Cardiac septum (tissue), 1 donor: ENCODE data around the gene CCNI2. TPM values are rescaled to one million over a fixed set of nuclear protein-coding genes. Genes with fewer than 3 reads are reported as not detected.

Source experiments
- DNase-seq: peaks from one replicate; pipeline ENCODE4 v3.0.0-alpha.2; 2020; ENCODE audit warnings: low spot score
- intact Hi-C: fragments of 100-400 bp; cut with DNase I; formaldehyde crosslinking; loops from one replicate; pipeline ENCODE4 v1.14.0; 2022
- total RNA-seq: library from RNA; stranded (reverse); fragmentation: NEBNext Ultra II Directional; extraction: Animal tissue kit (Norgen Biotek cat#: 25700); gene quantifications from one replicate; pipeline ENCODE4 v1.2.1, GENCODE V29; 2021
- donor health status: DM: no; HTN: no; CAD: no.

Gene CCNI2
- total RNA-seq, 1 donor from 2014 or later = not detected

DNA sequence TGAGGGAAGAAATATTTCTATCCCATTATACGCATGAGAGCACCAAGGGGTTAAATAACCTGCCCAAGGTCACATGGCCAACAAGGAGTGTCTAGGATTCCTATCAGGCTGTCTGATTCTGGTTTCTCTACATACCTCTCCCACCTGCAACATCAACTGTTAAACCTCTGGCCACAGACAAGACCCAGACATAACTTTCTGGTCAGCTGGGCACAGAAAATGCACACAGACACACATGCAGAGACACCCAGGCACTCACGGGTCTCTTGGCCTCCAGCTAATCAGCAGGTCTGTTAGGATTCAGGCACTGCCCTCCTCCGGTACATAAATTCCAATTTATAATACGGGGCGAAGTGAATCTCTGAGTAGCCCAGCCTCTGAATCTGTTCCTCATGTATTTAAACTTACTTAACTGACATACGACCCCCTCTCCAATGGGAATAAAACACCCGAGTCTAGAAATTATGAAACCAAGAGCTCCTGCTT is 28.3 kb downstream of the CCNI2 start:
- intact Hi-C loops = loop anchor here (5.0 to 10.0 kb wide), 3 partner anchors 38 to 89 kb away; partner anchors contain the start of genes GDF9, KIF3A and UQCRQ

DNA sequence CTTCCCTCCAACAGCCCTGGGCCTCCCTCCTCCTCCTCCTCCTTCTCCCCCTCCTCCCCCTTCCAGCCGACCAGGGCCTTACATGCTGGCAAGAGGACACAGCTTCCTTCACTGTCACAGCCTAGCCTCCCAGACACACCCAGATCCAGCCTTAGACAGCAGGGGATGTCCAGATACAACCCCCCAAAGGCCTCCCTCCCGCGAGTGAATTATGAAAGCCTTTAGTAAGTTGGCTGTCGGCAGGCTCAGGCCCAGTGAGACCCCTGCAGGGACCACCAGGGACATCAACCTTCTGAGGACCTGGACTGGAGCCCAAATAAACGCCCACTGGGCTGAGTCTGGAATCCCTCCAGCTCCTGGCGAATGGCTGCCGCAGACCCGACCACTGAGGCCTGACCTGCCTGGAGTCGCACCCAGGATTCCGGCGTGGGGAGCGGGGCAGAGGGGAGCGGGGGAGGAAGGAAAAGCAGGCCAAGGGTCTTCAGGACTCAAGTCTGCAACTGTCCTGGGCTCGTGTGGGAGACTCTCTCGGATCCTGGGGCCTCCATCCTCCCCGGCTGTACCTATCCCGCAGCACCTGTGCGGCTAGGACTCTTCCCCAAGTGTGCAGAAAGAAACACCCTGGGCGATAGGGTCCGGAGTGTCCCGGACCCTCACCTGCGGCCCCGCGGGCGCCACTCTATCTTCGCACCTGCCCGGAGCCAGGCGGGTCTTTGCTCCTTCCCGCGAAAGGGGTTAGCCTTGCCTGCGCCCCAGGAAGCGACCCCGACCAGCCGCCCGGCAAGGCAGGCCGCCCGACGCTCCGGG is 29.1 kb downstream of the CCNI2 start:
- intact Hi-C loops = loop anchor here (5.0 to 10.0 kb wide), 3 partner anchors 39 to 88 kb away; partner anchors contain the start of genes GDF9, KIF3A and UQCRQ
- peak; percentile 76 for DNase-seq

More for the DNA sequence above, 28.3 kb downstream of the CCNI2 start:
- peak; percentile 22 for DNase-seq

DNA sequence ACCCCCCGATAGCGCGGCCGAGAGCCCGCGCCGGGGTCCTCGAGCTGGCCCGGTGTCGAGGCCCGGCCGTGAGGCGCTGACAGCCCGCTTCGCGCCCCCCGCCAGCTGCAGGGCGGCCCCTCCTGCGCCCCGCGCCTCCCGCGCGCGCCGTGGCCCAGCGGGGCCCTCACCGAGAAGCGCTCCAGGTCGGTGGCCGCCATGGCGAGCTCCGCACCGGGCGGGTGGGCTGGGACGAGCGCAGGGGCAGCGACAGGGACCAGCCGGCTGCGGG is 29.6 kb downstream of the CCNI2 start:
- no peak for DNase-seq
- intact Hi-C loops = loop anchor here (5.0 to 10.0 kb wide), 3 partner anchors 40 to 88 kb away; partner anchors contain the start of genes GDF9, KIF3A and UQCRQ

DNA sequence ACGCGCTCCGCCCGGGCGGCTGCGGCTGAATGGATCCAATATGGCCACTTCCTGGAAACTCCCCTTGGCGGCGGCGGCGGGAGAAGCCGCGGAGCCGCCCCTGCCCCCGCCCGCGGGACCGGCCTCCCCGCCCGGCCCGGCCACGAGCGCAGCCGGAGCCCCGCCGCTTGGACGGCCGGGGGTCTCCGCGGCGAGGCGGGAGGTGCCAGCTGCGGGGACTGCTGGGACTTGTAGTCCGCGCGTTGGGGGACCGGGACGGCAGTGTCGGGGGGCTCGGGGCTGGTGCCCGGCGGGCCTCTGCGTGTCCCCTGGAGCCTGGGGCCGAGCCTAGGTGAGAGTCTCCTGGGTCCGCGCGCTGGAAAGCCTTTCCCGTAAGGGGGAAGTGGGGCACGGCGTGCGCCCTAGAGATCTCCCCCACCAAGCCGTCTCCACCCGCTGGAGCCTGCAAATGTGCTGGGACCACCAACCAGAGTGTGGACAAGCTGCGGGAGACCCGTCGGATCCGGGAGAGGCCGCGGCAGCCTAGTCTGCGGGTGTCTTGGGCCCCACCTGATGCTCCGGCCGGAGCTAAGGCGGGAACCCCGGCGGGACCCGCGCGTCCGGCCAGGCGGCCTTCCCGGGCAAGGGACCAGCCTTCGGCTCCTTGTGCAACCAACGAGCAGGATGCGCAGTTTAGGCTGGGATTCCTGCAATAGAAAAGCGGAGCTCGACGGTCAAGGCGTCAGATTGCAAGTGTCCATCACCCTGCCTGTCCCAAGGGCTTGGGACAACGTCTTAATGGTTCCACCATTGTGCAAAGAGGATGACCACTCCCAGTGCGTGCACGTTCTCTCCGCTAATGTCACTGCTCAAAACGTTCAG is 30.2 kb downstream of the CCNI2 start, which contains the start of gene SEPTIN8:
Gene SEPTIN8, minus strand, starts transcription at position 31 of the 861 bp plus-strand sequence. CDS start 102 bp downstream, outside the sequence.
- intact Hi-C loops = loop anchor here (5.0 to 10.0 kb wide), 3 partner anchors 40 to 87 kb away; partner anchors contain the start of genes GDF9, KIF3A and UQCRQ
- DNase-seq = peak; percentile 78

DNA sequence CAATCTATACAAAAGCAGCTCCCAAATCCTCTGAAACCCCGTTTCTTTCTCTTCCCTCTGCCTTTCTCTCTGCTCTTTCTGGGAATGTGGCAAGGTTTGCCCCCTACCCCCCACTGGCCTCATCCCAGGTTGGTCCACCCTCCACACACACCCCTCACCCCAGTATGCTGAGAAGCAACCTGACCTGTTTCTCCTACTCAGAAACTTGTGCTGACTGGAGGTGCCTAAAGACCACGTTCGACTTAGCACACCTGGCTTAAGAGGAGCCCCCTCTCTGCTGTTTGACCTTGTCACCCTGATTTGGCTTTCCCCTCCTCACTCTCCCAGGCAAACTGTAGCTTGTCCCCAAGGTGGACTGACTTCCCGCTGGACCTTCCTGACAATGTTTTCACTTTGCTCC is 30.9 kb downstream of the CCNI2 start:
- no peak for DNase-seq
- intact Hi-C loops = loop anchor here (5.0 to 10.0 kb wide), 3 partner anchors 41 to 87 kb away; partner anchors contain the start of genes GDF9, KIF3A and UQCRQ

DNA sequence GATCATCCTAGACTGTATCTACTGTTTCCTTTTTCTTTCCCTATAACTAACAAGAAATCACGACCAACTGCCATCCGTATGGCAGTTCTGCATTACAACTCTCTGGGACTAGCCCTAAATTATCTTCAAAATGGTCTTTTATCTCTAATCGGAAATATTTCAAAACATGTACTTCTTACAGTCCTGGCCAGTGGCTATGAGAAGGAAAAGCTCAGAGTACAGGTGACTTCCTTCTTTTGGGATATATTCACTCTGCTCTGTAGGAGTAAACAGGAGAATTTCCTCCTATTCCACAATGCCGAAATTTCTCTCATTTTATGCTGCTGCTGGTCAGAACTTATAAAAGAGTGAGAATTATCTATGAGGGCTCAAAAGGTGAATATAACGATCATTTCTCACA is 31.6 kb downstream of the CCNI2 start:
- intact Hi-C loops = loop anchor here (5.0 to 10.0 kb wide), 3 partner anchors 42 to 86 kb away; partner anchors contain the start of genes GDF9, KIF3A and UQCRQ
- DNase-seq = no peak

DNA sequence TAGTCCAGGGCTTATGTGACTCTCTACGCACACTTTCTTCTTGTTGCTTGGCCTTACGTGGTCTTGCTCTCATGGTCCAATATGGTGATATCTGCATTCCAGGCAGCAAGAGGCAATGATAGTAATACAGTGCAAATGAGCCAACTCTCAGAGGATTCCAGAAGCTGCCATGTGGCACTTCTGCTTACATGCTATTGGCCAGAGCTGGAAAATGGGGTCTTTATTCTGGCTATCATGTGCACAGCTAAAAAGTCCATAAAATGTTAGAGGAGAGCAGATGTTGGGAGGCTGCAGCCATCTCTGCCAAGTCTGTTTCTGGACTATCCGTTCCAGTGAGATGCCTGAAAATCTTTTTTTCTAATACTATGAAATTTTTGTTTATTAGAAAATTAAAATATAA is 32.7 kb downstream of the CCNI2 start:
- no peak for DNase-seq
- intact Hi-C loops = loop anchor here (5.0 to 10.0 kb wide), 3 partner anchors 42 to 85 kb away; partner anchors contain the start of genes GDF9, KIF3A and UQCRQ

DNA sequence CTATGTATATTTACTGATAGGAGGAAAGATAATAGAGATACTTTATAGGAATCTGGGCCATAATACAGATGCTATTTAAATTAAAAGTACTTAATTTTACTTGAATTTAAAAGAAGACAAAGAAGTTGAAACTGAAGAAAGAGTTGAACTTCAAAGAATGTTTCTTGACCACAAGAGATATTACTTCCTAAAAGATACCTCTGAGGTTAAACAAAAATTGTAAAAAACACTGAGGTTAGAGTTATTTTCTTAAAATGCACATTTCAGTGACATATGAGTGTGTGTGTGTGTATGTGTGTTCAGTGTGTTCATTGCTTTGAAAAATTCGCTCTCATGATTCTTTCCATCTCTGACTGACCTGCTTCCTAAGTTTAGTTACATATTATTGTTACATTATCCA is 33.4 kb downstream of the CCNI2 start:
- no peak for DNase-seq
- intact Hi-C loops = no loop called here

DNA sequence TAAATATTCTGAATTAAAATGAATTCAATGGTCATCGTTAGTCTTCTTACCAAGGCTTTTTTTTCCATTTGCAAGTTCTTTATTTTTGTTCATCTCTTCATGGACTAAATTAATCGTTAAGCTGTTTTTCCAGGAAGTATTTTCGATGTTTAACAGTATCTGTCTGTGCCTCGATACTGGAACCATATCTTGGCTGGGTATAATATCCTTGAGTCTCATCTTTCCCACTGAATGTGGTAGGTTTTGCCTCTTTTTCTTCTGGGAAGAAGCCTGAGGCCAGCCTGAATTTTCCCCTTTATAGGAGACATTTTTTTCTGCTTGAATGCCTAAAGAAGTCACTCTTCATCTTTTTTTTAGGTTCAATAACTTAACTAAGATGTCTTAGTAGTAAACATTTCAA is 33.8 kb downstream of the CCNI2 start:
- DNase-seq = no peak
- intact Hi-C loops = no loop called here

DNA sequence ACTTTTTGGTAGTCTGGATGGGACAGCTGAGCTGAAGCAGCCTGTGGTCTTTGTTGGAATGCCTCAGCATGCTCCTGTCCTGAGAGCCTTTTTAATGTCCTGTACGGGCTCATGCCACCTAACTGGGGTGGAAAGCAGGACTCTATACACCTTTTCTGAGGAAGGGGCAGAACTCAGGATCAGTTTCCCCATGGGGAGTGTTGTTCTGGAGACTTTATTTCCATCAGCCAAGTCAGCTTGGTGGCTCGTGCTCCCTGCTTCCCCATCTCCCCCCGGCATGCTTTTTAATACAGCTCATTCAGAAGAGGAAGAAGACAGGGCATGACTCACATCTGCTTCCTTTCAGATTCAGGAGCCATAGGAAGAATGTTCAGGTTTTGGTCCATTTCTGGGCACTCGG is 34.9 kb downstream of the CCNI2 start:
- DNase-seq = no peak
- intact Hi-C loops = no loop called here

DNA sequence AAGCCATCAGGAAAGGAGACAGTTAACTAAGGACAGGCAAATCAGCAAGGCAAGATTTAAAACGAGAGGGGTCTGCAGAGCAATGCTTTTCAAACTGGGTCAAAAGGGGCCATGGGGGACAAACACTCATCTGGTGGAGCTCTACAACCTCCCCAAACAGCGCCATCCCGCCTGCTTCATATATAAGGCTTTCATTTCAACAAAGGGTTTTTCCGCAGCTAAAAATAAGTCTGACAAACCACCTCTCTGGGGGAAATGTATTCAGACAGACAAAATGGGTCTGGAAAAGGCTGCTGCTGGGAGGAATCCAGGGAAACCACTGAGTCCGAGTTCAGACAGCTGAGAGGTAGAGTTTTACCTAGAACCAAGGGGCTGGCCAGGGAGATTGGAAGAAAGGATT is 38.1 kb downstream of the CCNI2 start:
- DNase-seq = no peak
- intact Hi-C loops = no loop called here

DNA sequence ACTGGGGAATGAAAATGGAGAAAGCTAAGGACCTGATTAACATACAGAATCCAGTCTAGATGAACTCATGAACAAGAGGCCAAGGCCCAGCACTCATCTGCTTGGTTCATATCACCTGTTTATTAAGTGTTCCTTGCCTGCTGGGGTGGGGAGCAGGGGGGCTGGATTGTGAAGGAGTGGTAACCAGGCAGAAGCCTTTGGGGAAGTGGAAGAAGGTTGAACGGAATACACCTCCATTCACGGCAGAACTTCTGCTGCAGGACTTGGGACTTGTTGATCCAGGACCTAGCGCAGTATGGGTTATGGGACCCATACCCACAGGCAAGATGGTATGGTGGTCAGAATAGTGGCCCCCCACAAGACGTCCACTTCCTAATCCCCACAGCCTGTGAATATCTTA is 38.6 kb downstream of the CCNI2 start:
- DNase-seq = no peak
- intact Hi-C loops = no loop called here

DNA sequence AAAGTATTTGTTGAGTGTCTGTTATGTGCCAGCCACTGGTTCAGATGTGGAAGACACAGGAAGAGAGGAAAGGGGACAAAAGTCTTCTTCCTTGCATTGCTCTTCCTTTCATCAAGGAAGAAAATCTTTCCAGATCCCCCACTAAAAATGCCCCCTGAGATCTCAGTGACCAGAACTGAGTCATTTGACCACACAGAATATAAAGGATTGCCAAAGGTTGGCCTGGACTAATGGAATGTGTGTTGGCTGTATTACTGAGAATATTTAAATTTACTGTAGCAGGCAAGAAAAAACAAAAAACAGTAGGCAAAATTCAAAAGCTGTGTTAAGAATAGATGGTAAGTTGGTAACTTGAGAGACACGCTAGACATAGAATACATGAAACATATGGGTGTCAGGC is 39.9 kb downstream of the CCNI2 start:
- DNase-seq = no peak
- intact Hi-C loops = no loop called here

DNA sequence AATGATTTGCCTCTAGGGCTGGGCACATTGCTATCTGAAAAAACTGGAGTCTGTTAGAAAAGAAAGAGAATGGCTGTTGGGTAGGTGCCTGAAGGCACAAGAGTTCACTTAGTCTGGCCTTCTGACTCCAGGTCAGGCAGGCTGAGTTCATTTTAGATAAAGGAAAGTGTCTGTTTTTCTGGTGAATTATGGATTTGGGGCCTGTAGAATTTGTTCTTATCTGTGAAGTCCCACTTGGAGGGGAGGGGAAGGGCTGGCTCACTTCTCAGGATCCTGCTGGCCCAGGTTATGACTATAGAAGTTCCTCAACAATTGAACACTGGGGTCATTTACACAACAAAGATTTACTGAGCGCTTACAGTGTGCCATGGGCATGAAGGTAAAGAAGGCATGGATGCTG is 41.3 kb downstream of the CCNI2 start:
- DNase-seq = no peak
- intact Hi-C loops = no loop called here

DNA sequence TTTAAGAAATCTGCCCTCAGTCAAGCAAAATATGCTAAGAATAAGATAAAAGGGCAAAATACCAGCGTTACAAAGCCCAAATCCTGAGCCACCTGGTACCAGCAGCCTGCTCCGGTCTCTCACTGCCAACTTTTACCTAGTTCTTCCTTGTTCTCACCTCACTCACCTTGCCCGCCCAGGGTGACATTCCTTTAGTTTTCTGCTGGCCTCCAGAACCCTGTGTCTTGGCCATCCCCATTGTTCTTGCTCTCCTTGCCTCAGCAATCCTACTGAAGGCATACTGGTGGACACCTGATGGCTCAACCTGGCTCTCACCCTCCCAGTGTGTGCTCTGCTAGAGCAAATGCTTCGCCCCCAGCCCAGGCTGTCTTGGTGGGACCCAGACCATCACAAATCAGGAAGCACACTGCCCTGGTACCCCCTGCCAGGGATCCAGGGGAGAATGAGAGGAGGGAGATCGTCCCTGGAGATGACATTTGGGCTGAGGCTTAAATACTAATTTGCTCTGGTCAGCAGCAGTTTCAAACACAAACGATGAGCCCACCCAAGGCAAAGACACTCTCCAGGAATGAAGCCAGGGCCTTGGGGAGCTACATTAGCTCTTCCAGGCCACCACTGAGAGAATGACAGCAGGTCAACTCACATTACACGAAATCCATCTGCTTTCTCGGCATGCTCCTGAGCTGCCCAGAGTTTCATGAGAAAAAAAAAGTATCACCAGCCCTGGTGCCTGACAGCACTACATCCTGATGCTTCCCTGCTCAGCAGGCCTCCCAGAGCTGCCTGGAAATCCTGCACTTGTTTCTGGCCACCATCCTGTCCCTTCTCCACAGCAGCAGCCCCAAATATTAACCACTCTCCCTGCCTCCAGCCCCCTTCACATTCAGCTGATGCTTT is 42.0 kb downstream of the CCNI2 start:
- DNase-seq = no peak
- intact Hi-C loops = no loop called here

DNA sequence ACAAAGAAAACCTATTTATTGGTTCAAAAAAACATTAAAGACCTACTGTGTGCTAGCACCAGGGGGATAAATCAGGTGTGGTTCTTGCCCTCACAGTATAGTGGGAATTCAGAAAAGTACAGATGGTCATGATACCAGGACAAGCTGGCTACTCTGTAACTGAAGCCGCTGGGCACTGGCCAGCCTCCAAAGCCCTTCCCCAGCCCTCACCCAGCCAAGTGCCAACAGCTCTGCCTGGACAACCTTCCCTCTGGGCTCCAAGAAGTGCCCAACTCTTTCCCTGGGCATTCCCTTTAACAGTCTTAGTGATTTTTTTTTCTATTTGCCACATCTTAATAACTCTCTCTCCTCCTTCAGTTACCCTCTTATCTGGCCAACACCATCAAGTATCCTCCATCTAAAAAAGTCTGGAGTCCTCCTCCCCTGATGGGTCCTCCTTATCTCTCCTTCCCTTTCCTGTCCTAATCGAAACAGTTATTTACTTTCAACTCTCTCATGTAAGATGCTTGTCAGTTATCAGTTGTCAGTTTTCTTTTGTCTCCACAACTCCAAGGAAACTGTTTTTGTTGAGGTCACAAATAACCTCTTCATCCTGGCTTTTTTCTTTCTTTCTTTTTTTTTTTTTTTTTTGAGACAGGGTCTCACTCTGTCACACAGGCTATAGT is 43.1 kb downstream of the CCNI2 start:
- intact Hi-C loops = no loop called here
- DNase-seq = no peak

DNA sequence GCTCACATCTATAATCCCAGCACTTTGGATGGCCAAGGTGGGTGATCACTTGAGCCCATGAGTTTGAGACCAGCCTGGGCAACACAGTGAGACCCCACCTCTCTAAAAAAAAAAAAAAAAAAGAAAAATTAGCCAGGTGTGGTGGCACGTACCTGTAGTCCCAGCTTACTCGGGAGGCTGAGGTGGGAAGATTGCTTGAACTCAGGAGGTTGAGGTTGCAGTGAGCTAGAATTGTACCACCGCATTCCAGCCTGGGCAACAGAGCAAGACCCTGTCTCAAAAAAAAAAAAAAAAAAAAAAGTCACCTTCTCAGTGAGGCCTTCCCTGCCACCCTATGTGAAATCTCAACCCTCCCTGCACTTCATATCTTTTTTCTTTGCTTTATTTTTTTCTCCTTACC is 43.8 kb downstream of the CCNI2 start:
- DNase-seq = no peak
- intact Hi-C loops = no loop called here

DNA sequence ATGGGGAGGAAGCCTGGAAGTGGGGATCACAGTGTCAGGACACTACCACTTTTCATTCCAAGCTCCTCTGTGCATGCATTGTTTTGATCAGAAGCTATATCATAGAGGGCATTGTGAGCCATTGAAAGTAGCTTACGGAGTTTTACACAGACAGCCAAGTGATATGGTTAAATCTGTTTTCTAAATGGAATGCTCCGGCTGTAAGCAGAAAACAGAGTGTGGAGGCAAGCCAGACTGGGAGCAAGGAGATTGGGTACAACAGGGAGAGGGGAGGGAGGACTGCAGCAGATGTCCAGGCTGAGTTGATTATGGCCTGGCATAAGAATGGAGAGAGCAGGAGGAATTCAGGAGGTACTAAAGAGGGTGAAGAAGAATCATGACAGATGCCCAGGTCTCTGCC is 50.4 kb downstream of the CCNI2 start:
- intact Hi-C loops = no loop called here
- no peak for DNase-seq

DNA sequence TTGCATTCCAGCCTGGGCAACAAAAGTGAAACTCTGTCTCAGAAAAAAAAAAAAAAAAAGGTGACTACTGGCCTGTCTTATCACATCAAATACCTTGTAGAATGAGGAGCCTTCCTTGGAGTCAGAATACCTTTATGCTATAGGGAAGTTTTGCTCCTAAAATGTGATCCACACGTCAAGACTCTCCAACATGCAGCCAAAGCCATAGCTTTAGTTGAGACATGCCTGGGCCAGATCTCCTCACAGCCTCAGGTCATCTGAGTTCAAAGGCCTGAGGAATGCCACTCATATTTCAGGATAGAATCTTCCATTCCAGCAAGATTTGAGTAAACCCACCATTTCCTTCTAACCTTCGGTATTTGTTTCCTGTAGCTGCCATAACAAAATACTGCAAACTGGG is 52.2 kb downstream of the CCNI2 start:
- intact Hi-C loops = no loop called here
- DNase-seq = no peak
